Natural killer cell (primary cell): Measurements from ENCODE around the gene CDC16. TPM values are rescaled to one million over a fixed set of nuclear protein-coding genes. Genes with fewer than 3 reads are reported as not detected.

Experiments
- ATAC-seq, 3 donors: fragments of 150-1000 bp in 2 of 3; fragments of 200-7000 bp in 1 of 3; cut with Tn5 transposase; 1 replicate in 1 of 3; 2 replicates in 2 of 3; pipeline ENCODE4 v1.10.0; 2021; ENCODE audit warnings: mild to moderate bottlenecking in 2 of 3, moderate library complexity in 2 of 3
- DNase-seq, 2 donors: peaks; one replicate each; pipeline versions ENCODE4 v3.0.0 to v3.0.0-alpha.2; 2013 to 2021; ENCODE audit warnings: mixed read lengths in 1 of 2
- H3K27ac ChIP-seq: one replicate; pipeline ENCODE4 v1.5.1; 2013; ENCODE audit warnings: mild to moderate bottlenecking, low read length
- H3K27me3 ChIP-seq: one replicate; pipeline ENCODE4 v1.6.1; 2013; ENCODE audit warnings: low read length; ENCODE audit not compliant: control insufficient read depth, insufficient read depth
- H3K36me3 ChIP-seq: one replicate; pipeline ENCODE4 v1.6.1; 2013; ENCODE audit warnings: low read length; ENCODE audit not compliant: control insufficient read depth, insufficient read depth
- H3K4me1 ChIP-seq: one replicate; pipeline ENCODE4 v1.6.1; 2013; ENCODE audit warnings: low read length; ENCODE audit not compliant: control insufficient read depth, insufficient read depth
- H3K4me3 ChIP-seq: one replicate; pipeline ENCODE4 v1.5.1; 2013; ENCODE audit warnings: low read length
- H3K9me3 ChIP-seq: one replicate; pipeline ENCODE4 v1.6.1; 2013; ENCODE audit warnings: low read length; ENCODE audit not compliant: control insufficient read depth, insufficient read depth
- H3K27ac Mint-ChIP-seq, 2 donors: one replicate each; pipeline ENCODE4 v1.8.0; 2022; ENCODE audit warnings: mild to moderate bottlenecking in 2 of 2, mixed read lengths in 2 of 2, moderate library complexity in 1 of 2
- H3K27me3 Mint-ChIP-seq, 2 donors: one replicate each; pipeline ENCODE4 v1.8.0; 2022; ENCODE audit warnings: low read depth in 2 of 2, mixed read lengths in 2 of 2
- H3K36me3 Mint-ChIP-seq: one replicate; pipeline ENCODE4 v1.8.0; 2022; ENCODE audit warnings: mixed read lengths
- H3K4me1 Mint-ChIP-seq, 2 donors: one replicate each; pipeline ENCODE4 v1.8.0; 2022; ENCODE audit warnings: mixed read lengths in 2 of 2
- H3K4me3 Mint-ChIP-seq: one replicate; pipeline ENCODE4 v1.8.0; 2022; ENCODE audit warnings: mild to moderate bottlenecking, moderate library complexity, mixed read lengths
- H3K9me3 Mint-ChIP-seq, 2 donors: one replicate each; pipeline ENCODE4 v1.8.0; 2022; ENCODE audit warnings: mixed read lengths in 2 of 2
- WGBS: methylation state at CpG from one replicate; pipeline ENCODE4 v1.1.7; 2013; ENCODE audit warnings: missing lambda C conversion rate; ENCODE audit not compliant: insufficient coverage; 5-methylcytosine and 5-hydroxymethylcytosine counted together
- intact Hi-C: fragments of 100-400 bp; cut with micrococcal nuclease; formaldehyde crosslinking; loops from one replicate; pipeline ENCODE4 v1.14.2; 2022
- total RNA-seq, 4 donors: library from RNA; stranded (reverse); fragments of 120-200 nt in 1 of 4; gene quantifications; one replicate each; pipeline versions ENCODE4 v1.2.3 to v1.2.4, GENCODE V29; 2013 to 2022
- TF ChIP-seq, protein P1 (sequence below): fragments of 200-600 bp; IDR thresholded peaks from one replicate; pipeline ENCODE4 v1.8.0; 2022; ENCODE audit warnings: antibody characterized with exemption

The CDC16 gene
- total RNA-seq, 3 donors from 2014 or later (not counting 1 experiment from before 2014, with no cell fraction given), result 61.4 to 75.9 (median 70.7) TPM

GRCh38 chr13:114313061-114313860, 78.6 kb downstream of the CDC16 start:
- TF ChIP-seq, protein P1, sequence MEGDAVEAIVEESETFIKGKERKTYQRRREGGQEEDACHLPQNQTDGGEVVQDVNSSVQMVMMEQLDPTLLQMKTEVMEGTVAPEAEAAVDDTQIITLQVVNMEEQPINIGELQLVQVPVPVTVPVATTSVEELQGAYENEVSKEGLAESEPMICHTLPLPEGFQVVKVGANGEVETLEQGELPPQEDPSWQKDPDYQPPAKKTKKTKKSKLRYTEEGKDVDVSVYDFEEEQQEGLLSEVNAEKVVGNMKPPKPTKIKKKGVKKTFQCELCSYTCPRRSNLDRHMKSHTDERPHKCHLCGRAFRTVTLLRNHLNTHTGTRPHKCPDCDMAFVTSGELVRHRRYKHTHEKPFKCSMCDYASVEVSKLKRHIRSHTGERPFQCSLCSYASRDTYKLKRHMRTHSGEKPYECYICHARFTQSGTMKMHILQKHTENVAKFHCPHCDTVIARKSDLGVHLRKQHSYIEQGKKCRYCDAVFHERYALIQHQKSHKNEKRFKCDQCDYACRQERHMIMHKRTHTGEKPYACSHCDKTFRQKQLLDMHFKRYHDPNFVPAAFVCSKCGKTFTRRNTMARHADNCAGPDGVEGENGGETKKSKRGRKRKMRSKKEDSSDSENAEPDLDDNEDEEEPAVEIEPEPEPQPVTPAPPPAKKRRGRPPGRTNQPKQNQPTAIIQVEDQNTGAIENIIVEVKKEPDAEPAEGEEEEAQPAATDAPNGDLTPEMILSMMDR, result no peak
- intact Hi-C loops, result no loop called here
- Histone ChIP-seq H3K27me3 (no peaks in the 10 kb centered on the region), H3K4me3 (peak overlapping the region; percentile 66), H3K36me3 (no peaks in the 10 kb centered on the region), H3K9me3 (no peaks in the 10 kb centered on the region), H3K4me1 (peaks cover 11% of the 10 kb centered on the region), H3K27ac (peak overlapping the region; percentile 70)
- Mint-ChIP-seq H3K27ac (peak overlapping the region; percentile 74 to 82), H3K36me3 (no peaks in the 10 kb centered on the region), H3K4me3 (peak overlapping the region; percentile 96), H3K9me3 (no peaks in the 10 kb centered on the region), H3K4me1 (peaks cover 24 to 31% of the 10 kb centered on the region in 2 donors), H3K27me3 (no peaks in the 10 kb centered on the region)
- ATAC-seq (no peak), DNase-seq (peak in 1 of 2 donors; percentile 23)
- 80% methylated on average over 17 of the region's 17 CpGs for WGBS

GRCh38 chr13:114314074-114314912, 79.6 kb downstream of the CDC16 start, which contains the start of gene CHAMP1:
TSS of gene CHAMP1 (plus strand) at chr13:114314503. CDS start at chr13:114323843, 9,340 bp downstream.
- Histone ChIP-seq H3K27me3 (no peaks in the 10 kb centered on the region), H3K36me3 (no peaks in the 10 kb centered on the region), H3K4me1 (peaks cover 11% of the 10 kb centered on the region), H3K9me3 (no peaks in the 10 kb centered on the region), H3K27ac (peak within 1 kb of the TSS; percentile 70), H3K4me3 (peak within 1 kb of the TSS; percentile 66)
- H3K27ac Mint-ChIP-seq, result peak within 1 kb of the TSS; percentile 74 to 82
- H3K4me3 Mint-ChIP-seq, result peak within 1 kb of the TSS; percentile 96
- ATAC-seq (peak; percentile 89 to 91 (median 91)), DNase-seq (peak; percentile 71 to 95)
- H3K4me1 Mint-ChIP-seq, result peaks cover 29 to 41% of the 10 kb centered on the region in 2 donors
- intact Hi-C loops, result loop anchor here (2.0 kb wide), 1 partner anchor 31 kb away; no protein-coding TSS in a partner anchor
- no peaks in the 10 kb centered on the region for H3K9me3 Mint-ChIP-seq
- no peaks in the 10 kb centered on the region for H3K27me3 Mint-ChIP-seq
- H3K36me3 Mint-ChIP-seq, result no peaks in the 10 kb centered on the region
- TF ChIP-seq, protein P1, result no peak
- WGBS, result under 1% methylated on average over 107 of the region's 107 CpGs

DNA sequence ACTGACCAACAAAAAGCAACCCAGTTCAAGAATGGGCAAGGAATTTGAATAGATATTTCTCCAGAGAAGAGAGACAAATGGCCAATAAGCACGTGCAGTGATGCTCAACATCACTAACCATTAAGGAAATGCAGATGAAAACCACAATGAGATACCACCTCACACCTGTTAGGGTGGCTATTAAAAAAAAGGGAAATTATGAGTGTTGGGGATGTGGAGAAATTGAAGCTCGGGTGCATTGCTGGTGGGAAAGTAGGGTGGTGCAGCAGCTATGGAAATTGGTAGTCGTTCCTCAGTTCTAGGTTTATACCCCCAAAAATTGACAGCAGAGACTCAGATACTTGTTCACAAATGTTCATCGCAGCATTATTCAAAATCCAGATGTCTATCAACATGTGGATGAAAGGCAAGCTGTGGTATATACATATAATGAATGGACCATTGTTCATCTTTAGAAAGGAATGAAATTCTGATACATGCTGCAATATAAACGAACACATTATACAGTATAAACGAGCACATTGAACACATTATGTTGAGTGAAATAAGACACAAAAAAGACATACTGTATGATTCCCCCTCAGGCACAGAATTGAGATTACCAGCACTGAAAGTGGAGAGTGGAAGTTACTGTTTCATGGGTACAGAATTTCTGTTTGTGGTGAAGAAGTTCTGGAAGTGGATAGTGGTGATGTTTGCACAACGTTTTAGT, 80.5 kb downstream of the CDC16 start:
- Histone ChIP-seq H3K27ac (peak overlapping the region; percentile 53), H3K4me3 (peak overlapping the region; percentile 66), H3K9me3 (no peaks in the 10 kb centered on the region), H3K4me1 (peaks cover 11% of the 10 kb centered on the region), H3K36me3 (no peaks in the 10 kb centered on the region), H3K27me3 (no peaks in the 10 kb centered on the region)
- Mint-ChIP-seq H3K27me3 (no peaks in the 10 kb centered on the region), H3K36me3 (no peaks in the 10 kb centered on the region), H3K4me3 (peak overlapping the region; percentile 89), H3K27ac (peak overlapping the region; percentile 51 to 77), H3K4me1 (peaks cover 39 to 50% of the 10 kb centered on the region in 2 donors), H3K9me3 (no peaks in the 10 kb centered on the region)
- 8% methylated on average over 2 of the region's 7 CpGs for WGBS
- TF ChIP-seq, protein P1, result no peak
- no peak for ATAC-seq
- peak in 1 of 2 donors; percentile 56 for DNase-seq
- intact Hi-C loops, result loop anchor here (2.0 kb wide), 1 partner anchor 32 kb away; no protein-coding TSS in a partner anchor
